HEK293T (cell line): ENCODE data around the gene CD52.
A peak's percentile ranks its signal among the peaks of the same experiment; 100 is the strongest.

Source experiments
- CTCF ChIA-PET: fragments of 350-600 bp; formaldehyde crosslinking; extraction: SDS; loops from one replicate; lab custom pipeline; 2021; ENCODE audit warnings: antibody characterized with exemption, inconsistent platforms; lab: Yijun Ruan, JAX
- POLR2A ChIA-PET: fragments of 350-600 bp; formaldehyde crosslinking; extraction: SDS; loops from one replicate; lab custom pipeline; 2020; ENCODE audit warnings: antibody characterized with exemption, inconsistent platforms; lab: Yijun Ruan, JAX
- DNase-seq: peaks from one replicate; pipeline ENCODE4 v3.0.0; 2012; ENCODE audit warnings: mixed read lengths; ENCODE audit errors: extremely low spot score
- ARNT ChIP-seq: fragments of 450-650 bp; IDR thresholded peaks from 2 replicates; pipeline ENCODE4 v1.6.1; 2017; ENCODE audit warnings: mild to moderate bottlenecking
- BHLHE40 ChIP-seq: fragments of 450-650 bp; IDR thresholded peaks from 2 replicates; pipeline ENCODE4 v1.6.1; 2016; ENCODE audit warnings: mild to moderate bottlenecking, moderate library complexity, borderline replicate concordance
- CTBP1 ChIP-seq: fragments of 450-650 bp; IDR thresholded peaks from 2 replicates; pipeline ENCODE4 v1.6.1; 2016; ENCODE audit warnings: borderline replicate concordance
- ELF4 ChIP-seq: fragments of 450-650 bp; IDR thresholded peaks from 2 replicates; pipeline ENCODE4 v1.6.1; 2017; ENCODE audit warnings: antibody characterized with exemption
- FOXA1 ChIP-seq: fragments of 450-650 bp; IDR thresholded peaks from 2 replicates; pipeline ENCODE4 v1.6.1; 2016; ENCODE audit warnings: mild to moderate bottlenecking
- FOXK2 ChIP-seq: fragments of 450-650 bp; IDR thresholded peaks from 2 replicates; pipeline ENCODE4 v1.6.1; 2016; ENCODE audit warnings: mild to moderate bottlenecking
- FOXM1 ChIP-seq: fragments of 450-650 bp; IDR thresholded peaks from 2 replicates; pipeline ENCODE4 v1.6.1; 2017; ENCODE audit warnings: mild to moderate bottlenecking, borderline replicate concordance
- HDGF ChIP-seq: fragments of 450-650 bp; IDR thresholded peaks from 2 replicates; pipeline ENCODE4 v1.6.1; 2017; ENCODE audit warnings: antibody characterized with exemption, borderline replicate concordance
- L3MBTL2 ChIP-seq: fragments of 450-650 bp; conservative IDR thresholded peaks from 2 replicates; pipeline ENCODE4 v1.6.1; 2016; ENCODE audit warnings: mild to moderate bottlenecking
- LEF1 ChIP-seq: fragments of 450-650 bp; IDR thresholded peaks from 2 replicates; pipeline ENCODE4 v1.6.1; 2017; ENCODE audit warnings: mild to moderate bottlenecking, borderline replicate concordance
- NFRKB ChIP-seq: fragments of 450-650 bp; IDR thresholded peaks from 2 replicates; pipeline ENCODE4 v1.6.1; 2016; ENCODE audit warnings: mild to moderate bottlenecking, moderate library complexity
- PKNOX1 ChIP-seq: fragments of 450-650 bp; IDR thresholded peaks from 2 replicates; pipeline ENCODE4 v1.6.1; 2016
- SP1 ChIP-seq: fragments of 450-650 bp; IDR thresholded peaks from 2 replicates; pipeline ENCODE4 v1.6.1; 2017
- SUZ12 ChIP-seq: fragments of 450-650 bp; IDR thresholded peaks from 2 replicates; pipeline ENCODE4 v1.6.1; 2016; ENCODE audit warnings: mild to moderate bottlenecking
- TARDBP ChIP-seq: fragments of 450-650 bp; IDR thresholded peaks from 2 replicates; pipeline ENCODE4 v1.6.1; 2016
- ZNF384 ChIP-seq: fragments of 450-650 bp; IDR thresholded peaks from 2 replicates; pipeline ENCODE4 v1.6.1; 2016

The CD52 gene

GRCh38 chr1:26315874-26316850, 1.6 kb upstream of the CD52 start:
- no peak for TF ChIP-seq ARNT
- TF ChIP-seq BHLHE40, result no peak
- TF ChIP-seq PKNOX1, result no peak
- TF ChIP-seq FOXM1, result no peak
- TF ChIP-seq SUZ12, result no peak
- TF ChIP-seq ELF4, result no peak
- no peak for TF ChIP-seq SP1
- no peak for TF ChIP-seq L3MBTL2
- TF ChIP-seq TARDBP, result no peak
- no peak for TF ChIP-seq LEF1
- no peak for TF ChIP-seq FOXK2
- DNase-seq, result no peak
- CTCF ChIA-PET, result interaction anchor here (0.9 to 2.3 kb wide), 3 partner anchors 27 to 31 kb away, joined by 3 to 22 read pairs (median 4); no protein-coding TSS in a partner anchor
- POLR2A ChIA-PET, result interaction anchor here (0.5 to 2.6 kb wide), 2 partner anchors 8 to 9 kb away, joined by 3 to 12 read pairs; partner anchors contain the start of gene UBXN11

GRCh38 chr1:26317146-26317545, 612 bp upstream of the CD52 start:
- CTCF ChIA-PET, result interaction anchor here (0.9 to 1.2 kb wide), 2 partner anchors 10 to 32 kb away, joined by 3 read pairs; no protein-coding TSS in a partner anchor
- TF ChIP-seq SUZ12, result no peak
- DNase-seq, result no peak
- POLR2A ChIA-PET, result interaction anchor here (2.6 kb wide), 1 partner anchor 9 kb away, joined by 12 read pairs; no protein-coding TSS in a partner anchor

- ChIA-PET POLR2A (interaction anchor here (2.6 kb wide), 1 partner anchor 11 kb away, joined by 12 read pairs; no protein-coding TSS in a partner anchor), CTCF (interaction anchor here (1.0 to 5.2 kb wide), 5 partner anchors 11 to 98 kb away, joined by 3 to 55 read pairs (median 4); partner anchors contain the start of gene SH3BGRL3)
- DNase-seq, result no peak
- TF ChIP-seq LEF1 (no peak), BHLHE40 (no peak), ARNT (no peak), HDGF (no peak), FOXK2 (no peak), CTBP1 (no peak), SP1 (no peak), PKNOX1 (no peak), TARDBP (no peak), L3MBTL2 (no peak), SUZ12 (no peak), NFRKB (no peak), FOXM1 (no peak), ELF4 (no peak), ZNF384 (no peak), FOXA1 (no peak)
Observed at GRCh38 chr1:26318338-26319064, 743 bp downstream of the CD52 start.

GRCh38 chr1:26320896-26321295, 3.1 kb downstream of the CD52 start:
- CTCF ChIA-PET, result interaction anchor here (1.1 to 5.2 kb wide), 5 partner anchors 12 to 151 kb away, joined by 3 to 55 read pairs (median 3); partner anchors contain the start of gene HMGN2
- POLR2A ChIA-PET, result no interaction called here
- no peak for DNase-seq
- TF ChIP-seq PKNOX1, result no peak
- no peak for TF ChIP-seq NFRKB
- no peak for TF ChIP-seq SP1

GRCh38 chr1:26321315-26322041, 3.7 kb downstream of the CD52 start:
- ChIA-PET CTCF (interaction anchor here (0.6 to 5.2 kb wide), 16 partner anchors 13 to 356 kb away, joined by 3 to 55 read pairs (median 4); partner anchors contain the start of genes CEP85 and HMGN2), POLR2A (interaction anchor here (0.9 kb wide), 1 partner anchor 110 kb away, joined by 3 read pairs; the partner anchor contains the start of gene DHDDS)

More at GRCh38 chr1:26321315-26322041, 3.7 kb downstream of the CD52 start:
- no peak for TF ChIP-seq L3MBTL2
- no peak for TF ChIP-seq HDGF
- no peak for TF ChIP-seq SP1
- TF ChIP-seq PKNOX1, result no peak
- TF ChIP-seq CTBP1, result no peak
- TF ChIP-seq ZNF384, result no peak
- TF ChIP-seq BHLHE40, result no peak
- DNase-seq, result peak; percentile 89
